ENCODE results near the gene SRMS.

SRMS gene

GRCh38 chr20:63497946-63498935 is 49.3 kb downstream of the SRMS start:
- no peak overlapping the region for H3K4me3 ChIP-seq (replicated peaks; ENCODE audit: low read depth, low read length)
- no peak for TF ChIP-seq CTCF (IDR thresholded peaks at IDR 0.05; ENCODE audit: low read depth, low read length, missing control alignments)
- no peak for DNase-seq (ENCODE audit: extremely low read depth, low read depth)

GRCh38 chr20:63497138-63497945 is 50.2 kb downstream of the SRMS start:
- no peak for DNase-seq (ENCODE audit: extremely low read depth, low read depth)
- TF ChIP-seq CTCF (IDR thresholded peaks at IDR 0.05; ENCODE audit: low read depth, low read length, missing control alignments): no peak
- H3K4me3 ChIP-seq (replicated peaks; ENCODE audit: low read depth, low read length): no peak overlapping the region

GRCh38 chr20:63496596-63497120 is 50.9 kb downstream of the SRMS start:
- H3K4me3 ChIP-seq (replicated peaks; ENCODE audit: low read depth, low read length): no peak overlapping the region
- TF ChIP-seq CTCF (IDR thresholded peaks at IDR 0.05; ENCODE audit: low read depth, low read length, missing control alignments): no peak
- DNase-seq (ENCODE audit: extremely low read depth, low read depth): no peak

- peak; percentile 95 for TF ChIP-seq CTCF (IDR thresholded peaks at IDR 0.05; ENCODE audit: low read depth, low read length, missing control alignments)
- H3K4me3 ChIP-seq (replicated peaks; ENCODE audit: low read depth, low read length): no peak overlapping the region
- no peak for DNase-seq (ENCODE audit: extremely low read depth, low read depth)
Measured at GRCh38 chr20:63495741-63496595, 51.6 kb downstream of the SRMS start.

GRCh38 chr20:63495167-63495720 is 52.3 kb downstream of the SRMS start:
- DNase-seq (ENCODE audit: extremely low read depth, low read depth): no peak
- H3K4me3 ChIP-seq (replicated peaks; ENCODE audit: low read depth, low read length): no peak overlapping the region
- no peak for TF ChIP-seq CTCF (IDR thresholded peaks at IDR 0.05; ENCODE audit: low read depth, low read length, missing control alignments)

Data from HFF-Myc (cell line).